HG03108 (cell line): ENCODE measurements around the gene OPHN1.
"Not testable (repeated sequence)": the region's sequence is repeated elsewhere in the genome, so short reads cannot be mapped to it uniquely, and the experiment has no call there.

Source experiments
- ATAC-seq: cut with Tn5 transposase; IDR thresholded peaks from one replicate; pipeline ENCODE4 v1.9.1; 2021; ENCODE audit warnings: moderate library complexity; ENCODE audit not compliant: unreplicated experiment

Gene OPHN1

DNA sequence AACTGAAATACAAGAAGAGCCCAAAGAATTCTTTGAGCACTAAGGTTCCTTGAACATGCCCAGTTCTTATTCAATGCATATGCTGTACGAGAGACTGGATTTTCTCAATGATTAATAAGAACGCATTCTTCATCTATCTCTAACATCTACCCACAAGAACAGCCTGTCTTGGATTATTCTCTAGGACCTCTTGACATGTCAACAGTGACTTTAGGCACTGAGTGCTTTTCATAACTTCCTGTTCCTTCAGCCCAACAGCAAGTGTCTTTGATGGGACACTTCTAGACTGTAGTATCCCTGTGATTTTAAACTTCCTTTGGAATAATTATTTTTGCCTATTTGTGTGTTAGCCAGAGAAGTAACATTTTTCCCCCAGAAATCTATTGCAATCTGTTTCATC is 69.3 kb downstream of the OPHN1 start:
- no peak for ATAC-seq

GRCh38 chrX:68358679-68359078 is 74.6 kb downstream of the OPHN1 start:
- no peak for ATAC-seq

- no peak for ATAC-seq
These were observed 77.7 kb downstream of the OPHN1 start for GRCh38 chrX:68355629-68355920.

- ATAC-seq: no peak
These were observed 78.2 kb downstream of the OPHN1 start for GRCh38 chrX:68354879-68355628.

DNA sequence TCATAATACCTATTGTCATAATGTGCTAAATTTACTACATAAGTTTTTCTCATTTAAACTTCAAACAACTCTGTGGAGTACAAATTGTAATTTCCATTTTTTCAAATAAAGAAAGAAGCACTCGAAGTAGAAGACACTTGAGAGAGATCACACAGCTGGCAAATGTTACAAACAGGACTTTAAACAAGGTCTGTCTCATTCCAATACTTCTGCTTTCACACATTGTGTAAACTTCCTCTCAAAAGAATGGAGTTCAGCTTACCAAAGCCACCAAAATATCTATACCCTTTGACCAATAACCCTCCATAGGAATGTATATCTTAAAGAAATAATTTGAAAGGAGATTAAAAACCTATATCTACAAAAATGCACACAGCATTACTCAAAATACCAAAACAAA is 88.3 kb downstream of the OPHN1 start:
- no peak for ATAC-seq

DNA sequence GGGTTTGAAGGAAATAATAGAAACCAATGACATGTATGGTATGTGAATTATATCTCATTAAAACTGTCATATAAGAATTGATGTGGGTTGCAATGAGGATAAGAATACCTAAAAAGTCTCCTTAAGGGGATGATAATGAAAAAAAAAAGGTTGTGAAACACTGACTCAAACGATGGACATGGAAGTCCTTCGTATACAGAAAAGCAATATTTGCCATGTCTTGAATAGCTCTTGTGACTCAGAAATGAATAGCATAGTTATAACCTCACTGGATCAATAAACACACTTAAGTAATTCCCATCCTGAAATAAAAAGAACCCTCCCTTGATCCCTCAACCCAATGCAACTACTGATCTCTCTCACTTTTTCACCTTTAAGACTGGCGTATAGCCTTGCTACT is 89.7 kb downstream of the OPHN1 start:
- no peak for ATAC-seq

DNA sequence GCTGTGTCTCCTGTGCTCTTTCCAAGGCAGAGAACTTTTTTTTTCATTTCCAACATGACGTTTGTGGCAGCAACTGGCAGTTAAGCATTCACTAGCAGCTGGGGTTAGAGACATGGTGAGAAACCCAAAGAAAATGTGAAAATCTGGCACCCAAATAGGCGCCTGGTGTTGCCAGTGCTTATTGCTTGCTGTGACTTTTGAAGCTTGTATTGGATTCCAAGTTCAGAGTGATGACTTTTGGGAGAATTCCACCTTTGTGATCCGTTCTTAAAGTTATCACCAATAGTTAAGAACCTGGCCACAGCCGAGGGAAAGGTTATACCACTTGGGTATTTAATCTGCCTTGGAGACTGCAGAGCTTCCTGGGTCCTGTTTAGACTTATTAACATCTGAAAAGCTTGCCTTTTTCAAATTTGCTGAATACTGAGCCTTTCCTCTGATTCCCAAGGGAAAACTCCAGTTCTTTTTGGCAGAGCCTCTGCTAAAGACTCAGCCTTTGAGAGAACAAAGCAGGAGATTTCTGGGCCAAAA is 101.0 kb downstream of the OPHN1 start:
- ATAC-seq: no peak

DNA sequence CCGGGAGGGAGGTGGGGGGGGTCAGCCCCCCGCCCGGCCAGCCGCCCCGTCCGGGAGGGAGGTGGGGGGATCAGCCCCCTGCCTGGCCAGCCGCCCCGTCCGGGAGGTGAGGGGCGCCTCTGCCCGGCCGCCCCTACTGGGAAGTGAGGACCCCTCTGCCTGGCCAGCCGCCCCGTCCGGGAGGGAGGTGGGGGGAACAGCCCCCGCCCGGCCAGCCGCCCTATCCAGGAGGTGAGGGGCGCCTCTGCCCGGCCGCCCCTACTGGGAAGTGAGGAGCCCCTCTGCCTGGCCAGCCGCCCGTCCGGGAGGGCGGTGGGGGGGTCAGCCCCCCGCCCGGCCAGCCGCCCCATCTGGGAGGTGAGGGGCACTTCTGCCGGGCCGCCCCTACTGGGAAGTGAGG is 106.5 kb downstream of the OPHN1 start:
- ATAC-seq: not testable (repeated sequence)

GRCh38 chrX:68307769-68308168 is 125.5 kb downstream of the OPHN1 start:
- no peak for ATAC-seq

DNA sequence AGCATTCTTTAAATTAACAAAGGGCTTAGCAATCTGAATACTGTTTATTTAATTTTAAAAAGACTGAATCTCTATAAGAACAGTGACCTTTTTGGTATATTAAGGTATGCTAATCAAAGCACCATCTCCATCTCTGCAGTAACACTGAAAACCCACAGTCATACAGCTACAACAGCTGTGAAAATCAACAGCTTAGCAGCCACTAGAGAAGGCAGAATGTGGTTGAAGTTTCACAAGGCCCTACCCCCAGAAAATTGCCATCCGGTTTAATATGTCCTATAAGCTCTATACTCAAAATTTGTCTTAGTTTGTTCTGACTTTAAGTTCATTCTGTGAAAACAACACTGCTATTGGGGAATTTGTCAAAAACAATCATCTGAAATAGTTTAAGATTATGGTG is 128.7 kb downstream of the OPHN1 start:
- ATAC-seq: no peak

DNA sequence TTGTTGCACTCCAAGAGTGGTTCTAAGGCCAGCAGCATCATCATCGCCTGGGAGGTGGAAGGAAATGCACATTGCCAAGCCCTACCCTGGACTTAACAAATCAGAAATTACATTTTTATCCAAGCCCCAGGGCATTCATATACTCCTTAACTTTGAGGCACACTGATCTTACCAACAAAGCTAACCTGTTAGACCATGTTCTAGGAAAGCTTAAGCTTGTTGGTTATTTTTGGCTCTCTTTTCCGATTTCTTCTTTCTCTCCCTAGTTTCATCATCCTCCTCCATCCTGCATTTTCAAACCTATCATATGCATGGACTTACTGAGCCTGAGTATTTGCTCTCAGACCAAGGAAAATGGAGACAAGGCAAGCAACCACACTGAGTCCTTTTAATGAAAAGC is 133.4 kb downstream of the OPHN1 start:
- no peak for ATAC-seq

DNA sequence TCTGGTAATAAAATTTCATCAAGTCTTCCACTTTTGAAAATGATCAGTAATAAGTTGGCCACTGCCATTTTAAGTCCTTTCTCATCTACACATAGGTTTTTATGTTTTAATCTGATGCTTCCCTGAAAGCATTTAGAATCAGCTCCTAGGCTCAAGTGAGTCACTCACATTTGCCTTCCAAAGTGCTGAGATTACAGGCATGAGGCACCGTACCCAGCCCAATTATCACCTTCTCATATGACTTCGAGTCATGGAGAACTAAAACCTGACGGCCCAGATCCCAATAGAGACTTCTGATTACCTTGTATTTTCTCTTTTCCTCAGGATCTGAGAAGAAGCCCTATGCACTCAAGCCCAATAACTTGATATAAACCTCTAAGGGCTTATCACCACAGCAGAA is 140.8 kb downstream of the OPHN1 start:
- ATAC-seq: no peak

DNA sequence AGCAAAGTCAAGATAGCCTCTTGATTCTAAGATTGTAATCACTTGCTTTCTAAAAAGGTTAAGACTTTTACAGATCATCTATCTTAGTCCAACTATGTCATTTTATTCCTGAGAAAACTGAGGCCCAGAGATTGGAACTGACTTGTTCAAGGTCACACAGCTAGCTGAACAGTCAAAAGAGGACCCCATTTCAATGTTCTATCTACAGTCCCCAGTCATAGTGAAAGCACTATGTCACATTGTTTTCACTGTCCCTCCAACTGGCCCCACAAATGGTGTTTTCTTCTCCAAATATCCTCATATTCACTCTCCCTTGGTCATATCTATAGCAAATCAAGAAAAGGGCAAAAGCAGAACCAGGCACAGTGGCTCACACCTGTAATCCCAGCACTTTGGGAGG is 145.2 kb downstream of the OPHN1 start:
- ATAC-seq: no peak

- no peak for ATAC-seq
These were observed 145.9 kb downstream of the OPHN1 start for GRCh38 chrX:68287419-68287818.

DNA sequence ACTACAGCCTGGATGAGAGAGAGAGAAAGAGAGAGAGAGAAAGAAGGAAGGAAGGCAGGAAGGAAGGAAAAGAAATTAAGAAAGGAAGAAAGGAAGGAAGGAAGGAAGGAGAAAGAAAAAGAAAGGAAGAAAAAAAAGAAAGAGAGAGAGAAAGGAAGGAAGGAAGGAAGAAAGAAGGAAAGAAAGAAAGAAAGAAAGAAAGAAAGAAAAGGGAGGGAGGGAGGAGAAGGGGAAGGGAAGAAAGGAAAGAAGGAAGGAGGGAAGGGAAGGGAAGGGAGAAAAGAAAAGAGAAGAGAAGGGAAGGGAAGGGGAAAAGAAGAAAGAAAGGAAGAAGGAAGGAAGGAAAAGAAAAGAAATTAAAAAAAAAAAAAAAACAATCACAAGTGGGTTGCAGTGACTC is 146.3 kb downstream of the OPHN1 start:
- no peak for ATAC-seq

DNA sequence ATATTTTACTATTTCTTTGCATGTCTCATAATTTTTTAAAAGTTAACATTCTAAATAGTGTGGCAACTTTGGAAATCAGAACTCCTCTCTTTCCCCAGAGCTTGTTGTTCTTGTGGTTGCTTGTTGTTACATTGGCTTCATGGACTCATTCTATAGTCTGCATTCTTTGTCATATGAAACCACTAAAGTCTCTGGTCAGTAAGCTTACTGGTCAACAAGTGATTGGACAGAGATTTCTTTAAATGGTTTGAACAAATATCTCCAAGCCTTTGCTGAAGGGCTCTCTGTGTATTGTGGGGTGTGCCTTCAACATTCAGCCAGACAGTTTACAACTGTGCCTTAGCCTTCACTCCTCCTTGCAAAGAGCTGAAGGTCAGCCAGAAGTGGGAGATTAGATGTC is 147.2 kb downstream of the OPHN1 start:
- ATAC-seq: no peak

- no peak for ATAC-seq
These were observed 148.9 kb downstream of the OPHN1 start for GRCh38 chrX:68284281-68284904.

GRCh38 chrX:68273887-68274286 is 159.4 kb downstream of the OPHN1 start:
- ATAC-seq: no peak

GRCh38 chrX:68264793-68265192 is 168.5 kb downstream of the OPHN1 start:
- not testable (repeated sequence) for ATAC-seq

GRCh38 chrX:68261060-68261672 is 172.1 kb downstream of the OPHN1 start:
- ATAC-seq: no peak

GRCh38 chrX:68256990-68257389 is 176.3 kb downstream of the OPHN1 start:
- no peak for ATAC-seq
